Right renal cortex interstitium (tissue), 3 donors: Measurements from ENCODE around the gene CNNM1. TPM values are rescaled to one million over a fixed set of nuclear protein-coding genes. Genes with fewer than 3 reads are reported as not detected.

Experiments
- DNase-seq, 3 donors: peaks; one replicate each; pipeline ENCODE4 v3.0.0-alpha.2; 2013; ENCODE audit warnings: low read depth in 3 of 3, low spot score in 2 of 3
- polyA plus RNA-seq, 3 donors: library from polyadenylated mRNA; unstranded; fragments of 120-200 nt; gene quantifications; one replicate each; pipeline ENCODE4 v1.2.1, GENCODE V29; 2013; ENCODE audit not compliant: insufficient read length in 3 of 3

Gene CNNM1
- polyA plus RNA-seq, 3 donors = 1.6 to 2.5 (median 1.9) TPM

DNA sequence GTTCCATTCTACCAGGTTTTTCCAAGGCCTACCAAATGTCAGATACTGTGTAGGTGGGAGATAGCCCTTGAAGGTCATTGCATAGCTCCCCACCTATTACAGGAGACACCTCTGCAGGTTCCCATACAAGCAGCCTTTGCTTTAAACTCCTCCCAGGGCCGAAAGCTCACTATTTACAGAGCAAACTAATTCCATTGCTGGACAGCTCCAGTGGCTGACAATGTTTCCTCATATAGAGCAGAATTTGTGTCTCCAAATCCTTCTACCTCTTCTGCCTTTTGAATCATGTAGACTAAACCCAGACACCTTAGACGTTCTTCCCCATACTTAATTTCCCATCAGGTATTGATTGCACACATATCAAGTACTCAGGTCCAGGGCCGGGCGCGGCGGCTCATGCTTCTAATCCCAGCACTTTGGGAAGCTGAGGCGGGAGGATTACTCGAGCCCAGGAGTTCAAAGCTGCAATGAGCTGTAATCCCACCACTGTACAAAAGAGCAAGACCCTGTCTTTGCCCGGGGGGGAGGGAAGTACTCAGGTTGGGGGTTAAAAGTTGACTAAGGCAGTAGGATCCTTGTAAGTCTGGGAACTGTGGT is 2.1 kb downstream of the CNNM1 start:
- no peak for DNase-seq

DNA sequence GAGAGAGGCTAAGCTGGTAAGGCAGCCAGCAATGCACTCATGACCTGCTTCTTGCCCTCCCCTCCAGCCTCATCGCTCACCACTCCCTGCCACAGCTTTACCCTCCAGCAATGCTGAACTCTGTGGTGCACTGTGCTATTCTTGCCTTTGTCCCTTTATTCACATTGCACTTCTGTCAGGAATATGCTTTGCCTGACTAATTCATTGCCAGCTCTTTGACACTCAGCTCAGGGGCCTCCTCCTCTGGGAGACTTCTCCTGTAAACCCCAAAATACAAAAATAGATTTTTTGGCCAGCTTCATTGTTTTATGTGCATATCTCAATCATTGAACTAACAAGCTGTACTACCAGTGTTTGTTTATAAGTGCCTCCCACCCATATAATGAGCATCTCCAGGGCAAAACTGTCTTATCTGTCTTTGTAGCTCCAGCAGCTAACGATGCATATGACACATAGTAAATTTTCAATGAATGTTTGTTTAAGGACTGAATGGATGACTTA is 8.2 kb downstream of the CNNM1 start:
- DNase-seq = no peak

DNA sequence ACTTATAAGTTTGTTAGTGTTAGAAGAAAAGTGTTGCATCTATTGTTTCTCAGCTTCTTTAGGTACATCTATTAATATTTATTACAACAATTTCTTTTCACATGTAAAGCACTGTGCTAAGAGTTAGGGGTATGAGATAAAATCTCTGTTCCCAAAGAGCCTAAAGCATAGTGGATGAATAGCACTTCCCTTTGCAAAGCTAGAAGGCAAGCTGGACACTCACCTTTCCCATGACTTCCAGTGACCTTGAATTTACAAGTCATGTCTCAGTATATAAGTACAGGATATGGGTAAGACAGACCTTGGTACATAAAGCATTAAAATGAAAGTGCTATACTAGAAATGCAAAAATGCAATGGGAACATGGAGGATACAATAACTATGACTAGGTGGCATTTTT is 8.7 kb downstream of the CNNM1 start:
- no peak for DNase-seq

DNA sequence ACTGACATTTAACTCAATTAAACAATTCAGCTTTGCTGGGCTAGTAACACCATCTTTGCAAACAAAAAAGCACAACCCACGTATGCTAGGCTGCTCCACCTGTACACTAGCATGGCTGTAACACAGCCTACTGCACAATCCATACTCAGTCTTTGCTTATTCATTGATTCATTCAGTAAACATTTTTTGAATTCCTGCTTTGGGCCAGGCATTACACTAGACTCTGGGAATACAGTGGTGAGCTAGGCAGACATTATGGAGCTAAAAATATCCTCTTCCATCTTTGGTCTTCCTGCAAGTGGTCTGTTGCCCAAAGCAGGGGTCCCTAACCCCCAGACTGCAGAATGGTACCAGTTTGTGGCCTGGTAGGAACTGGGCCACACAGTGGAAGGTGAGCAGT is 9.9 kb downstream of the CNNM1 start:
- no peak for DNase-seq

DNA sequence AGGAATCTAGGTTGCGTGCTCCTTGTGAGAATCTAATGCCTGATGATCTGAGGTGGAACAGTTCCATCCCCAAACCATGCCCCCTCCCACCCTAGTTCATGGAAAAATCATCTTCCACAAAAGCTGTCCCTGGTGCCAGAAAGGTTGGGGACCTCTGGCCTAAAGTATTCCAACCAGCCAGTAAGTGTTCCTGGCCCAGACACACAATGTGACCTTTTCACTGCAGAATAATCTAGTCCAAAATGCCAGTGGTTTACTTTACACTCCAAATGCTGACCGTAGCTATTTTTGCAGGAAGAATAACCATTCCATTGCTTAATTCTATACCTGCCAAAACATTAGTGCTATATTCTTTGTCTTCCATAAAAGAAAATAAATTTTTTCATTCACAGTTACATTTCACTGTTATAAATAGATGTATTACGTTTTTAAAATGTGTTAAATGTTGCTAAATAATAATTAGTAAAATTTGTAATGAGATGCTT is 10.4 kb downstream of the CNNM1 start:
- no peak for DNase-seq

DNA sequence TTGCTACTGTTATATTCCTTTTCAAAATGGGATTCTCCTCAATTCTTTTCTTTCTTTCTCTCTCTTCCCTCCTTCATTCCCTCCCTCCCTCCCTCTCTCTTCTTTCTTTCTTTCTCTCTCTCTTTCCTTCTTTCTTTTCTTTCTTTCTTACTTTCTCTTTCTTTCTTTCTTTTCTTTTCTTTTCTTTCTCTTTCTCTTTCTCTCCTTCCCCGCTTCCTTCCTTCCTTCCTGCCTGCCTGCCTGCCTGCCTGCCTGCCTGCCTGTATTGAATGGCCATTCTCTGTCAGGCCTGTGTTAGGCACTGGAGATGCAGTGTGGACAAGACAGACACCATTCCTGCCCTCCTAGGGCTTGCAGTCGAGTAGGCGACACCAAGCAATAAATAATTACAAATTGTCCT is 11.5 kb downstream of the CNNM1 start:
- no peak for DNase-seq

DNA sequence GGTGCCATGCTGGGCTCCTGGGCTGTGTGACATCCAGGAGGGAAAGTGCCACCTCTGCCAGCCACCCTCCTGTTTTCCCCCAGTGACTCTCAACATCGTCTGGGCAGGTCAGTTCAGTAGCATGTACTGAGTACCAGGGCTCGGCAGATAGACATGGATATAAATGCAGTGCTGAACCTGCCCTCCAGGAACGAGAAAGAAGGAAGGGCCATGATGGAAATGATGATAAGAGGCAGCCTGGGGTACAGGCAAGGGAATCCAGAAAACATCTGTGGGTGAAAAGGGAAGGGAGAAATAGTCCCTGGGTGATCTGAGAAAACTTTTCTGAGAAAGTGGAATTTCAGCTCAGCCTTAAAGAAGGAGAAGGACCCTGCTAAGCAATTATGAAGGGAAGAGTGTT is 12.1 kb downstream of the CNNM1 start:
- no peak for DNase-seq

DNA sequence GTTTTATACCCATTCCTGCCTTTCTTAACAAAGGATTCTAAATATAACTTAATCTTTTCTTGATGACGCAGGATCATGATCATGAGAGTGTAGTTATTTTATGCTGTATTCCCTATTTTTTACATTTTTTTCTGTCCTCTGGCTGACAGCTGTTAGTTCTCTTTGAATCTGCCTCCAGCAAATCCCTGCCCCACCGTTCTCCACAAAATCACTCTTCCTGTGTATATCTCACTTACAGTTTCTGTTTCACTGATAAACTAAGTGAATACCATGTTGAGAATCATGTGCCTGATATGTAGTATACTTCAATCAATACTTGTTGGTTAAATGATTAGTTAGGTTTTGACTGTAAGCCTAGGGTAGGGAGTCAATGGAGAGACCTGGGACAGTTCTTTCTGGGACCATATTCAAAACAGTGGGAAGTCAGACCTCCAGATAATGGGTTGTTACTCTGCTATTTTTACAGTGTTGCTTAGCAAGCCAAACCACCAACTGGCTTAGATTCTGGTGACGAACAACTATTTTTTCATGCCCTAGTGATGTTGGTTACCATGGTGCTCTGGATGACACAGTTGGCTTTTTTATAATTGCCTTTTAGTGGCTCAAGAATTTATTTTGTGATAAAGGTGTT is 12.8 kb downstream of the CNNM1 start:
- DNase-seq = no peak

DNA sequence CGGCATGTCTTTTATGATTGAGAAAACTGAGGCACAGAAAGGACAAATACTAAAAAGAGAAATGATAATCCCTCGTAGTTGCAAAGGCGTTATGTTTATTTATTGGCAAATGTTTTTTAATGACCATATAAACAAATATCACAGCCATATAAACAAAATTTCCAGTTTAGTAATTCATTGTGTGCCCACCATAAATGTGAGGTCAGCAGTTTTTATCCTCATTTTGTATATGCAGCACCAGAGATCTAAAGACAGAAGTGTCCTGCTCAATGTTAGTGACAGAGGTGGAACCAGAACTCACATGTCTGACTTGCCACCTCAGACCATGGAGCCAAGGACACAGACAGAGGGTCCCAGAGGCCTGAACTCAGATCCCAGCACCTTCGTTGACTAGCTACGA is 14.1 kb downstream of the CNNM1 start:
- DNase-seq = no peak

DNA sequence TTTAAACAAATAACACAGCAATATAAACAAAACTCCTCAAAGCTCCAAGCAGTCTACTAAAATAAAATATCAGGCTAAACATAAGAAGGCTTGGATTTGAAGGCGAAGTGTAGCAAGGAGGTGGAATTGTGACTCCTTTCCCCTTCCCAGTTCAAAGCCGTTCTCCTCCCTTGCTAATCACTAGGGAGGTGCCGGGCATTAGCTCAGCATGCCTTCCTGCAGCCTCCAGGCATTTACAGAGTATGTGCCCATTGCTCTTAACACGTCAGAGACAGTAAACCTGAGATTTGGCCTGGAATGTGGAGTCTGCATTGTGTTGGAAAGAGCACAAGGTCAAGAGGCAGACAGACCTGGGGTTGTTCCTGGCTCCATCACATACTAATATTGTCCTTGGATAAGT is 15.6 kb downstream of the CNNM1 start:
- DNase-seq = no peak

DNA sequence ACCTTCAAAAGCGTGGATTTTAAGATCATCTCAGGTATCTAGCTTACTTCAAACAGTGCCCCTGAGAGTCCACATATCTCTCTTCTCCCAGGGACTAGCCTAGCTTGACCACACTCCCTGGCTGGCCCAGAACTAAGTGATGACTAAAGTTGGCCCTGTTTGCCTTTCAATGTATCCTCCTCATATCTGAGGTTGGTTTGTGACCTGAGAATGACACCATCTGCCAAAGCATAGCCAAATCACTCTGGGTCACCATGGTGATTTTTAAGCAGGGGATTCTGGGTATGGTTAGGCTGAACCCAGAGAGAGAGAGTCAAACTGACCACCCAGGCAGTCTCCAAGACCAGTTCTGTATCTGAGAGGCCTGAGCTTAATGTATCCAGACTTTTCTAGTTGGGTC is 16.2 kb downstream of the CNNM1 start:
- DNase-seq = no peak

DNA sequence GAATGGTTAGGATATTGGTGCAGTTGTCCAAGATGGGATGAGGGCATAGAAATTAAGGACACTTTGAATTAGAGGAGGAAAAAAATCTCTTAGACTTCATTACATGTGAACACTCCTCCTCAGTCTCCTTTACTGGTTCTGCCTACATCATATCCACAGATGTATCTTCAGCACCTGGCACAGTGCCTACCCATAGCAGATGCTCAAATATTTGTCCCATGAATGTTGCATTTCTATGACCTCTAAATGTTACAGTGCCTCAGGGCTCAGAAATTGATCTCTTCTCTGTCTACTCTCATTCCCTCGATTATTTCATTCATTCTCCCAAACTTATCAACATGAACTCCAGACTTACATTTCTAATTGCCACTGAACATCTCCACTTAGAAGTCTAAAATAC is 17.1 kb downstream of the CNNM1 start:
- no peak for DNase-seq

DNA sequence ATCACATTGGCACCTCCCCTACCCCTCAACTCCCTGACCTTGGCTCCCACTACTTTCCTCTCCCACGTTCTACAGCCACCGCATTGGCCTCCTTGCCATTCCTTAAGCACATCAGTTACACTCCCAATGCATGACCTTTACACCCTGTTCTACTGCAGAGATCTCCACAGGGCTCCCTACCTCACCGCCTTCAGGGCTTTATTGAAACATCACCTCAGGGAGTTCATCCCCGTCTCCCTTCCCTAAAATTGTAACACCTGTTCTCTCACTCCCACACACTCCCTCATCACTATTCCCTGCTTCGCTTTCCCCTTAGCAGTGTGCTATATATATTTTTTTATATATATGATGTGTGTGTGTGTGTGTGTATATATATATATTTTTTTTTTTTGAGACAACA is 18.5 kb downstream of the CNNM1 start:
- DNase-seq = no peak

DNA sequence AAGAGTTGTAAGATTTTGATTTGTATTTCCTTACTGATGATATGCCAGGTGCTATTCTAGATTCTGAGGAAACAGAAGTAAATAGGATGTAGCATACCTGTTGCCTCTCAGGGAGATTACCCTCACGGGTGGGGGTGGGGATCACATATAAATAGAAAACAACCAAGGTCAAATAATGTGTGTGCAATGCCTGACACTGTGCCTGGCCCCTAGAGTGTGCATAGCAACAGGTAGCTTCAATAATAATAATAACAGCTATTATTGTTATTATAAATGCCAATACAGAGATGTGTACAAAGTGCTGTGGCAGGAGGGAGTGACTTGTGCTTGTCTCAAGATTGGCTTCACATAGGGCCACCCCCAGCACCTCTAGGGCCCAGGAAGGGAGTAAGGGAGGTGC is 24.0 kb downstream of the CNNM1 start:
- DNase-seq = no peak

DNA sequence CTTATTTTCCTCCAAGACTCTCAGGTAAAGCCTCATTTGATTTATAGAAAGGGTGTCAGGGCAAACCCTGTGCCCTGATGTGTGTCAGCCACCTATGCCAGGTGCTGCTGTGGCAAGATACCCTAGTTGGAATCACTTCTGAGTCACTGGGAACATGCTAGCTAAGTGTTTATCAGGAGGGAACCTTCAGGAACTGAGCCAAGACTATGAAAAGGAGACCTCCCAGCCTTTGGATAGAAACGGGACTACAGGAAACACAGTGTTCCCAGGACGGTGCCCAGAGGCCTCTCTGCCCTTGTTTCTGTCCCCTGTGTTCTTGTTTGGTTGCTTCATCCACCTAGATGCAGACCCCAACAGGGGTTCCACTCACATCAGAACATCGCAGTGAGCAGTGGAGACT is 28.5 kb downstream of the CNNM1 start:
- no peak for DNase-seq

DNA sequence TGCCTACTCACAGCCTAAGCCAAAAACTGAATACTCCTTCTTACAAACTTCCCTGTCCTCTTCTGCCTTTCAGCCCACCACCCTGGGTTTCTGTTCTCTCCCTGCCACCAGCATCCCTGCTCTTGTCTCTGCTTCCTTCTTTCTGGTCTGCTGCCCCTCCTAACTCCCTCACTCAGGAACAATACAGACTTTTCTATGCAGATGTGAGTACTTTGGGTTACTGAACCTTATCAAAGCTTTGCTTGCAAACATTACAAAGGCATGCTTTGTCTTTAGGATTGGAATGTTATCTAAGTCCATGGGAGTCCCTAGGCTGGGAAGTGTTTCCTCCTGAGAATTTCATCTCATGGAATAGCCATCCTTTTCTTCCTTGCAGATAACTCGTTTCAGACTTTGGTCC is 28.9 kb downstream of the CNNM1 start:
- DNase-seq = no peak

DNA sequence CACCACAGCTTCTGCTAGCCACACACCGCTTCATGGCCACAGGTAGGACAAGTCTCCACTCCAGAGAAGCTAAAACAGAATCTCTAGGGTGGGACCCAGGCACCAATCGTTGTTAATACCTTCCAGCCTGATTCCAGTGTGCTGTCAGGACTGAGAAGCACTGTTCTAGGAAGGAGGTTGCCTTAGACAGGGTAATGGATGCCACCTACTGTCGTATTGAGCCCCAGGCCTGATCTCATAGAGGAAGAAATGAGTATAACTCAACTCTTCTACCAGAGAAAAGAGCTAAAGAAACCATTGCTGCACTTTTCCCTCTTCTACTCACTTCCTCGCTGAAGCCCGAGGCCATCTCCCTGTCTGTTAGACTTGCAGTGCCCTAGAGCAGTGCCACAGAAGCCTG is 31.8 kb downstream of the CNNM1 start:
- DNase-seq = no peak

DNA sequence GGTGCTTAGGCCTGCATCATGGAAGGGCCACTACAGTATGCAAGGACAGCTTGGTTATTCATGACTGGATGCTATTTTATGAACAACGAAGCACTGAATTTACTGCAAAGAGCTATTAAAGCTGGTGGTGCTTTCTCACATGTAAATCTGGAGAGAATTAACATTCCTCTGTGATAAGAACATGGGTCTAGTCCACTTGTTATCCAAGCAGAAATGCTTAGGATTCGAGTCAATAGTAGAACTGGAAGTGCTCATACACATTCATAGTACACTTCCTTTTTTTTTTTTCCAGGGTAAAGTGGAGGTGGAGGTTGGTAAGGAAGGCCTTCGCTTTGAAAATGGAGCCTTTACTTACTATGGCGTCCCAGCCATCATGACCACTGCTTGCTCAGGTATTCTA is 35.0 kb downstream of the CNNM1 start:
- no peak for DNase-seq

DNA sequence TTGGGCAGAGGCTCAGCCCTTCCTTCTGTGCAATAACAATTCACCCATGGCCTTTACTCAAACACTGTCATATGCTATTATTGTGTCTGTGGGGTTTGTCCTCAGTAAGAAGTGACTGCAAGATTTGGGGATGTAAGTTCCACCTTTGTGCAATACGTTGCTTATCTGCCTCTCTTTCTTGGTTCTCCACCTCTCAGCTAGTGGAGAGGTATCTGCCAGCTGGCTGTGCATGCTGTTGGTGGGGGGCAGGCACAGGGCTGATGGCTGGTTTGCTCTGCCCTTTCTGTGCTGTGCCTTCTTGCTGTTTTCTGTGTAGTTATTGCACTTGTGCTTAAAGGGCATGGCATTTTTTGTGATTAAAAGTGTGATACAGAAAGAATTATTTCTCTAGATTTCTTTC is 36.2 kb downstream of the CNNM1 start:
- no peak for DNase-seq

DNA sequence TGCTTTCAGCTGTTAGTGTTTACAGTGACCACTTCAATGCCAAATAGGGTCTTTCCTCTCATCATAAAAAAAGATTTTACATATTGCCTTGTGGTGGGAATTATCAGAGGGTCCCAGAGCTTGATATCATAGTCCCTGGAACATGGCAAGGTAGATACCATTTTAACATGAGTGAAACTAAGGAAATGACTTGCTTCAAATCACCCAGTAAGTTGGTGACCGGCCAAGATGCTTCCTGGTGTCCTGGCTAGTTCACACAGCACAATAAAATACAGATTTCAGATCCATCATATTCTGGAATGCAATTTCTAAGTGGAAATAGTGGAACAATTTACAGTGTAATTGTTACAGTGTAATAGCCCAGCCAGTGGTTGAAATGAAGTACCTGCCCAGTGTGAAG is 36.6 kb downstream of the CNNM1 start:
- no peak for DNase-seq

DNA sequence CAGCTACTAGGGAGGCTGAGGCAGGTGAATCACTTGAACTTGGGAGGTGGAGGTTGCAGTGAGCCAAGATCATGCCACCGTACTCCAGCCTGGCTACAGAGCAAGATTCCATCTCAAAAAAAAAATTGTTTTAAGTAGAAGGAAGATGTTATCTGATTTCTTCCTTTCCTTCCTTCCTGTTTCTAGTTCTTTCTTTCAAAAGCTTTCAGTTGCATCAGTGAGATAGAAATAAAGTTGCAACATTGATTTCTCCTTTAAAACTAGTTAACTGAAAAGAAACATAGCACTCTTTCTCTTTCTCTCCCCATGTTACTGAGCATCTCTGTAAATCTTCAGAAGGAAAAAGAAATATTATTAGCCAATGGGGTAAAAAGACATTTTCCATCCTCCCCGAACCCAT is 37.5 kb downstream of the CNNM1 start:
- no peak for DNase-seq

DNA sequence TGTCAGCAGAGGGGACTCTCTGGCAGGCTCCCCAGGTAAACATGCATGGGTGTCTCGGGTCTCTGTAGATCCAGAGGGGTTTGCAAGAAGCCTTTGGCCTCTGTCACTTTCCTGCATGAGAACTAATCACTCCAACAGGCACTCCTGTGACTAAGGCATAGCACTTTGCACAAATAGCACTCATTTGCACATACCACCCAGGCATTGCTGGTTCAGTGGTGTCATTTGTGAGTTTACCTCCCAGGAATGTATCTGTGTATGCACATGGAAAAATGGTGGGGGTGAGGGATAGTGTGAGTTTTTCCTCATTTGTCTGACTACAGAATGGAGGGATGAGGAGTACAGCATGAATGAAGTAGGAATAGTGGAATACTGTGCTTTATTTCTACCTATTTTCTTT is 39.5 kb downstream of the CNNM1 start:
- no peak for DNase-seq

DNA sequence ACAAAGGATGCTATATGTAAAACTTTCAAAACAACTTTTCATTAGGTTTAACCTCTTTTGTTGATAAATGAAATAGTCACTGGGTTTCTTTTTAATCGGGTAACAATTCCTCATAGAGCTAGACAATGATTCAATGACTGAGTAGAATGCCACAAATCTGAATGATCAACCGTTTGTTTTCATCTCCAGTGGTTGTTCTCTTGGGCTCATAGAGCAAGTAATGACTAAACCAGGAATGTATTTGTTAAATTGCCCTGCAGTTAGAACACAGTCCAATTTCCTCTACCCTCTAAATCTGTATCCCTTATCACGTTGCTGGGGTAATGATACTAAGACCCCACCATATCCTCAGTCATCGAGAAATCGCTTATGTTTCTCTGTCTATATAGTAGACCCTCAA is 40.0 kb downstream of the CNNM1 start:
- DNase-seq = no peak
